ENCODE data around the gene SNX6.

Gene SNX6

GRCh38 chr14:34632411-34632978 is 2.5 kb upstream of the SNX6 start:
- POLR2A ChIA-PET: no interaction called here
- DNase-seq (ENCODE audit: extremely low spot score): no peak
- TF ChIP-seq HDGF (IDR thresholded peaks at IDR 0.05; ENCODE audit: borderline replicate concordance) (no peak), SUZ12 (IDR thresholded peaks at IDR 0.05) (no peak), L3MBTL2 (conservative IDR thresholded peaks at IDR 0.05) (no peak), ARNT (IDR thresholded peaks at IDR 0.05) (no peak), PKNOX1 (IDR thresholded peaks at IDR 0.05) (no peak), BHLHE40 (IDR thresholded peaks at IDR 0.05; ENCODE audit: borderline replicate concordance) (no peak), NFRKB (IDR thresholded peaks at IDR 0.05) (no peak), TARDBP (IDR thresholded peaks at IDR 0.05) (no peak)
- CTCF ChIA-PET: no interaction called here

GRCh38 chr14:34629344-34629656 is 648 bp downstream of the SNX6 start:
- TF ChIP-seq HDGF (IDR thresholded peaks at IDR 0.05; ENCODE audit: borderline replicate concordance) (no peak), BHLHE40 (IDR thresholded peaks at IDR 0.05; ENCODE audit: borderline replicate concordance) (no peak), ELF4 (IDR thresholded peaks at IDR 0.05) (no peak), ZNF384 (IDR thresholded peaks at IDR 0.05) (no peak), TARDBP (IDR thresholded peaks at IDR 0.05) (no peak), FOXK2 (IDR thresholded peaks at IDR 0.05) (no peak), NFRKB (IDR thresholded peaks at IDR 0.05) (no peak), FOXM1 (IDR thresholded peaks at IDR 0.05; ENCODE audit: borderline replicate concordance) (no peak), LEF1 (IDR thresholded peaks at IDR 0.05; ENCODE audit: borderline replicate concordance) (no peak), CTBP1 (IDR thresholded peaks at IDR 0.05; ENCODE audit: borderline replicate concordance) (no peak), FOXA1 (IDR thresholded peaks at IDR 0.05) (no peak), SP1 (IDR thresholded peaks at IDR 0.05) (no peak)
- no peak for DNase-seq (ENCODE audit: extremely low spot score)
- CTCF ChIA-PET: no interaction called here
- POLR2A ChIA-PET: no interaction called here

- ChIA-PET CTCF (no interaction called here), POLR2A (no interaction called here)
- DNase-seq (ENCODE audit: extremely low spot score): peak; percentile 45
- TF ChIP-seq FOXA1 (IDR thresholded peaks at IDR 0.05) (no peak), CTBP1 (IDR thresholded peaks at IDR 0.05; ENCODE audit: borderline replicate concordance) (no peak), ZNF384 (IDR thresholded peaks at IDR 0.05) (no peak), SP1 (IDR thresholded peaks at IDR 0.05) (no peak), ARNT (IDR thresholded peaks at IDR 0.05) (no peak), NFRKB (IDR thresholded peaks at IDR 0.05) (no peak), ELF4 (IDR thresholded peaks at IDR 0.05) (no peak), L3MBTL2 (conservative IDR thresholded peaks at IDR 0.05) (no peak), TARDBP (IDR thresholded peaks at IDR 0.05) (no peak), BHLHE40 (IDR thresholded peaks at IDR 0.05; ENCODE audit: borderline replicate concordance) (no peak), FOXK2 (IDR thresholded peaks at IDR 0.05) (no peak), SUZ12 (IDR thresholded peaks at IDR 0.05) (no peak), LEF1 (IDR thresholded peaks at IDR 0.05; ENCODE audit: borderline replicate concordance) (no peak), PKNOX1 (IDR thresholded peaks at IDR 0.05) (no peak), FOXM1 (IDR thresholded peaks at IDR 0.05; ENCODE audit: borderline replicate concordance) (no peak)
Measured at GRCh38 chr14:34628681-34629135, 1.2 kb downstream of the SNX6 start.

- no peak for TF ChIP-seq NFRKB (IDR thresholded peaks at IDR 0.05)
- TF ChIP-seq FOXA1 (IDR thresholded peaks at IDR 0.05): no peak
- TF ChIP-seq TARDBP (IDR thresholded peaks at IDR 0.05): no peak
- no peak for TF ChIP-seq SUZ12 (IDR thresholded peaks at IDR 0.05)
- TF ChIP-seq BHLHE40 (IDR thresholded peaks at IDR 0.05; ENCODE audit: borderline replicate concordance): no peak
- no peak for TF ChIP-seq FOXK2 (IDR thresholded peaks at IDR 0.05)
- no peak for TF ChIP-seq HDGF (IDR thresholded peaks at IDR 0.05; ENCODE audit: borderline replicate concordance)
- no peak for TF ChIP-seq ARNT (IDR thresholded peaks at IDR 0.05)
- no peak for TF ChIP-seq LEF1 (IDR thresholded peaks at IDR 0.05; ENCODE audit: borderline replicate concordance)
- no peak for TF ChIP-seq FOXM1 (IDR thresholded peaks at IDR 0.05; ENCODE audit: borderline replicate concordance)
- TF ChIP-seq L3MBTL2 (conservative IDR thresholded peaks at IDR 0.05): no peak
- no peak for TF ChIP-seq ZNF384 (IDR thresholded peaks at IDR 0.05)
- no peak for DNase-seq (ENCODE audit: extremely low spot score)
- ChIA-PET CTCF (no interaction called here), POLR2A (no interaction called here)
Measured at GRCh38 chr14:34623506-34623905, 6.4 kb downstream of the SNX6 start.

- POLR2A ChIA-PET: interaction anchor here (1.0 kb wide), 1 partner anchor 10 kb away, joined by 4 read pairs; the partner anchor contains the start of gene SNX6
- no peak for TF ChIP-seq ARNT (IDR thresholded peaks at IDR 0.05)
- no peak for TF ChIP-seq HDGF (IDR thresholded peaks at IDR 0.05; ENCODE audit: borderline replicate concordance)
- TF ChIP-seq FOXA1 (IDR thresholded peaks at IDR 0.05): no peak
- TF ChIP-seq ZNF384 (IDR thresholded peaks at IDR 0.05): no peak
- TF ChIP-seq FOXM1 (IDR thresholded peaks at IDR 0.05; ENCODE audit: borderline replicate concordance): no peak
- CTCF ChIA-PET: no interaction called here
- DNase-seq (ENCODE audit: extremely low spot score): no peak
Measured at GRCh38 chr14:34620839-34621238, 9.1 kb downstream of the SNX6 start.

GRCh38 chr14:34620115-34620514 is 9.8 kb downstream of the SNX6 start:
- no peak for DNase-seq (ENCODE audit: extremely low spot score)
- CTCF ChIA-PET: no interaction called here
- POLR2A ChIA-PET: no interaction called here
- TF ChIP-seq ARNT (IDR thresholded peaks at IDR 0.05) (no peak), TARDBP (IDR thresholded peaks at IDR 0.05) (no peak), HDGF (IDR thresholded peaks at IDR 0.05; ENCODE audit: borderline replicate concordance) (no peak), CTBP1 (IDR thresholded peaks at IDR 0.05; ENCODE audit: borderline replicate concordance) (no peak), ELF4 (IDR thresholded peaks at IDR 0.05) (no peak), L3MBTL2 (conservative IDR thresholded peaks at IDR 0.05) (no peak), SUZ12 (IDR thresholded peaks at IDR 0.05) (no peak), PKNOX1 (IDR thresholded peaks at IDR 0.05) (no peak), SP1 (IDR thresholded peaks at IDR 0.05) (no peak), ZNF384 (IDR thresholded peaks at IDR 0.05) (no peak), FOXM1 (IDR thresholded peaks at IDR 0.05; ENCODE audit: borderline replicate concordance) (no peak), LEF1 (IDR thresholded peaks at IDR 0.05; ENCODE audit: borderline replicate concordance) (no peak)
